IMR-90 (cell line): ENCODE measurements around the gene RHBDL1. TPM values are rescaled to one million over a fixed set of nuclear protein-coding genes. Genes with fewer than 3 reads are reported as not detected.
A peak's percentile ranks its signal among the peaks of the same experiment; 100 is the strongest.

Source experiments
- RAD21 ChIP-seq: IDR thresholded peaks from 2 replicates; pipeline ENCODE4 v1.6.1; 2012; ENCODE audit warnings: low read length, improper control_type of control experiment
- USF2 ChIP-seq: fragments of 150-350 bp; IDR thresholded peaks from 2 replicates; pipeline ENCODE4 v1.6.1; 2017; ENCODE audit warnings: mild to moderate bottlenecking, antibody characterized with exemption, low read length, low read depth
- polyA plus RNA-seq, 3 experiments: library from polyadenylated mRNA; depleted of rRNA; stranded (reverse); fragments of >200 nt; gene quantifications; 2 replicates each; pipeline ENCODE4 v1.2.3, GENCODE V29; 2012; ENCODE audit warnings: low replicate concordance in 1 of 3
- total RNA-seq: library from RNA; depleted of rRNA; stranded (reverse); fragments of >200 nt; gene quantifications from 2 replicates; pipeline ENCODE4 v1.2.3, GENCODE V29; 2012

RHBDL1 gene
- total and polyA plus RNA-seq, 2 of the 4 experiments (the other 2 are of a cell fraction) = 0.72 to 4.1 TPM

DNA sequence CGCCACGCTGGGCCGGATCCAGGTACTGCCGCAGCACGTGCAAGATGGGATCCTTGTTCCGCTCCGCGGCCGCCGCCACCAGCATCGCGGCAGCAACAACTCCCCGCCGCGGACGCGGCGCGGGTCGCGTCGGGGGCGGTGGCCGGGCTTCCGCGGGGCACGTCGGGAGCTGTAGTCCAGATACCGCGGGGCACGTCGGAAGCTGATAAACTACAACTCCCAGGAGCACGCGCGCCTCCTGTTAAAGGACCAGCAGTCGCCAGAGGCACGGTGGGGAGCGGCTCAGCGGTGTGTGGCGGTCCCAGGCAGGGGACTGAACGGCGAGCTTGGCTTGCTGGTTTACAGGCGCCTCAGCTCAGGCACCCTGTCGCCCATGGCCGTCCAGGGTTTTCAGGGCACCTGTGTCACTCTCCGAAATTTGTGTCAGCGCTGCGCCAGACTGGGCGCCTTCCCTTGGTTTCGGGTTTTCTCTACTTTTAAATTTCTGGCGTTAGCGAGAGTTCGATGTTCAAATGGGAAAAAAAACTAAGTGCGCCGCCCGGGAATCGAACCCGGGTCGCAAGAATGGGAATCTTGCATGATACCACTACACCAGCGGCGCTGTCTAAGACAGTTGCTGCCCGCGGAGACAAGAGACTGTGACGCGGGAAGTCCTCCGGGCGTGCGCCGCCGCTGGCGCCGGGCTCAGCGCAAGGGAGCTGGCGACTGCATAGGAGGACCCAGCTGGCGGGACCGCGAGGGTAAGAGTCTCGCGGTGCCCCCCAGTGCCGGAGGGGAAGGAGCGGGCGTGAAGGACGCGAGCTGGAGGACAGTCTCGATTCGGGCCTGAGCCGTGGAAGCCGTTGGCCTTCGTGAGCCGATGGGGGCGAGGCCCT is 39.0 kb upstream of the RHBDL1 start, which contains the start of gene METTL26 (continued):
- TF ChIP-seq USF2 = peak; percentile 5; the same call in 1 of the 2 replicates
- peak; percentile 22 for TF ChIP-seq RAD21
